ENCODE data around the gene WNT9A.

- TF ChIP-seq POLR2AphosphoS5 (IDR thresholded peaks at IDR 0.05; ENCODE audit: borderline replicate concordance, low read depth, low read length) (no peak), EZH2 (IDR thresholded peaks at IDR 0.05) (no peak), FOXP2 (optimal IDR thresholded peaks at IDR 0.05; ENCODE audit: control extremely low read depth, extremely low read length, insufficient read depth) (no peak)
These were observed 43.0 kb downstream of the WNT9A start for GRCh38 chr1:227904541-227905335.
